Esophagus muscularis mucosa (tissue), 4 donors: ENCODE measurements around the gene COL5A2.

ENCODE experiments used
- EP300 ChIP-seq: sonication (generic); formaldehyde crosslinking; IDR thresholded peaks from one replicate; pipeline ENCODE4 v1.6.1; 2017; ENCODE audit warnings: antibody characterized with exemption
- POLR2AphosphoS5 ChIP-seq, 2 donors: sonication (generic); formaldehyde crosslinking; IDR thresholded peaks; one replicate each; pipeline ENCODE4 v1.6.1; 2017; ENCODE audit warnings: antibody characterized with exemption in 2 of 2
- TF ChIP-seq, protein P1 (sequence below), 3 experiments: fragments of 200-600 bp in 2 of 3; fragments of 450-650 bp in 1 of 3; sonication (generic) in 2 of 3; IDR thresholded peaks; one replicate each; pipeline ENCODE4 v1.5.1; 2017 to 2019; ENCODE audit warnings: antibody characterized with exemption in 3 of 3, mild to moderate bottlenecking in 2 of 3, moderate library complexity in 1 of 3

GRCh38 chr2:189128970-189129369, 50.6 kb downstream of the COL5A2 start:
- TF ChIP-seq, protein P1, sequence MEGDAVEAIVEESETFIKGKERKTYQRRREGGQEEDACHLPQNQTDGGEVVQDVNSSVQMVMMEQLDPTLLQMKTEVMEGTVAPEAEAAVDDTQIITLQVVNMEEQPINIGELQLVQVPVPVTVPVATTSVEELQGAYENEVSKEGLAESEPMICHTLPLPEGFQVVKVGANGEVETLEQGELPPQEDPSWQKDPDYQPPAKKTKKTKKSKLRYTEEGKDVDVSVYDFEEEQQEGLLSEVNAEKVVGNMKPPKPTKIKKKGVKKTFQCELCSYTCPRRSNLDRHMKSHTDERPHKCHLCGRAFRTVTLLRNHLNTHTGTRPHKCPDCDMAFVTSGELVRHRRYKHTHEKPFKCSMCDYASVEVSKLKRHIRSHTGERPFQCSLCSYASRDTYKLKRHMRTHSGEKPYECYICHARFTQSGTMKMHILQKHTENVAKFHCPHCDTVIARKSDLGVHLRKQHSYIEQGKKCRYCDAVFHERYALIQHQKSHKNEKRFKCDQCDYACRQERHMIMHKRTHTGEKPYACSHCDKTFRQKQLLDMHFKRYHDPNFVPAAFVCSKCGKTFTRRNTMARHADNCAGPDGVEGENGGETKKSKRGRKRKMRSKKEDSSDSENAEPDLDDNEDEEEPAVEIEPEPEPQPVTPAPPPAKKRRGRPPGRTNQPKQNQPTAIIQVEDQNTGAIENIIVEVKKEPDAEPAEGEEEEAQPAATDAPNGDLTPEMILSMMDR (IDR thresholded peaks at IDR 0.05): no peak
- no peak for TF ChIP-seq POLR2AphosphoS5 (IDR thresholded peaks at IDR 0.05)
- TF ChIP-seq EP300: no peak
